NCI-H1092 treated with DMSO at 0.1 percent for 48 hours (cell line): ENCODE results near the gene GLRX3.
A peak's percentile ranks its signal among the peaks of the same experiment; 100 is the strongest.
"Not testable (repeated sequence)": the region's sequence is repeated elsewhere in the genome, so short reads cannot be mapped to it uniquely, and the experiment has no call there.

Source experiments
- DNase-seq: peaks from one replicate; lab custom pipeline; 2025; lab: John Stamatoyannopoulos, UW

GLRX3 gene

GRCh38 chr10:130189608-130190054, 53.4 kb downstream of the GLRX3 start:
- DNase-seq, result no peak

- DNase-seq, result peak; percentile 71
Observed at GRCh38 chr10:130190055-130190736, 54.0 kb downstream of the GLRX3 start.

GRCh38 chr10:130190737-130191115, 54.5 kb downstream of the GLRX3 start:
- DNase-seq, result no peak

- DNase-seq, result no peak
Observed at GRCh38 chr10:130191380-130191779, 55.2 kb downstream of the GLRX3 start.

- no peak for DNase-seq
Observed at GRCh38 chr10:130192276-130192848, 56.2 kb downstream of the GLRX3 start.

GRCh38 chr10:130193033-130193432, 56.8 kb downstream of the GLRX3 start:
- DNase-seq, result no peak

GRCh38 chr10:130193493-130194193, 57.5 kb downstream of the GLRX3 start:
- no peak for DNase-seq

GRCh38 chr10:130194194-130194990, 58.2 kb downstream of the GLRX3 start:
- no peak for DNase-seq

- DNase-seq, result no peak
Observed at GRCh38 chr10:130194991-130195645, 58.9 kb downstream of the GLRX3 start.

GRCh38 chr10:130195746-130196294, 59.6 kb downstream of the GLRX3 start:
- DNase-seq, result no peak

- no peak for DNase-seq
Observed at GRCh38 chr10:130196511-130197487, 60.6 kb downstream of the GLRX3 start.

GRCh38 chr10:130198651-130199050, 62.5 kb downstream of the GLRX3 start:
- no peak for DNase-seq

- no peak for DNase-seq
Observed at GRCh38 chr10:130200179-130201042, 64.2 kb downstream of the GLRX3 start.

GRCh38 chr10:130201043-130201380, 64.8 kb downstream of the GLRX3 start:
- no peak for DNase-seq

GRCh38 chr10:130202150-130202549, 66.0 kb downstream of the GLRX3 start:
- DNase-seq, result not testable (repeated sequence)

GRCh38 chr10:130202984-130203621, 66.9 kb downstream of the GLRX3 start:
- no peak for DNase-seq

- DNase-seq, result no peak
Observed at GRCh38 chr10:130203626-130204025, 67.4 kb downstream of the GLRX3 start.

- no peak for DNase-seq
Observed at GRCh38 chr10:130206216-130206737, 70.1 kb downstream of the GLRX3 start.

- no peak for DNase-seq
Observed at GRCh38 chr10:130207205-130207604, 71.0 kb downstream of the GLRX3 start.
